Peyer's patch (tissue), 4 donors: ENCODE data around the gene RAD51B. TPM values are rescaled to one million over a fixed set of nuclear protein-coding genes. Genes with fewer than 3 reads are reported as not detected.

ENCODE experiments used
- DNase-seq, 3 donors: peaks; one replicate each; pipeline ENCODE4 v3.0.0-alpha.2; 2017 to 2019
- H3K27ac ChIP-seq, 4 donors: fragments of 200-600 bp; sonication (generic); one replicate each; pipeline ENCODE4 v1.5.1; 2016 to 2019
- H3K27me3 ChIP-seq, 2 donors: fragments of 200-600 bp; sonication (generic); one replicate each; pipeline ENCODE4 v1.5.1; 2019
- H3K36me3 ChIP-seq, 3 donors: fragments of 200-600 bp; sonication (generic); one replicate each; pipeline ENCODE4 v1.5.1; 2016 to 2019
- H3K4me1 ChIP-seq, 4 donors: fragments of 200-600 bp; sonication (generic); one replicate each; pipeline ENCODE4 v1.5.1; 2016 to 2019
- H3K4me3 ChIP-seq, 4 donors: fragments of 200-600 bp; sonication (generic); 1 replicate in 3 of 4; 2 replicates in 1 of 4; pipeline ENCODE4 v1.5.1; 2016 to 2019; ENCODE audit warnings: mild to moderate bottlenecking in 1 of 4
- H3K9me3 ChIP-seq, 4 donors: fragments of 200-600 bp; sonication (generic); one replicate each; pipeline ENCODE4 v1.5.1; 2016 to 2019; ENCODE audit warnings: mild to moderate bottlenecking in 1 of 4
- CTCF ChIP-seq, 6 experiments: fragments of 450-650 bp in 4 of 6; fragments of 200-600 bp in 2 of 6; sonication (generic) in 1 of 6; IDR thresholded peaks; one replicate each; pipeline ENCODE4 v1.5.1; 2017 to 2019; ENCODE audit warnings: antibody characterized with exemption in 6 of 6, mild to moderate bottlenecking in 3 of 6, moderate library complexity in 1 of 6
- POLR2A ChIP-seq, 2 donors: fragments of 450-650 bp; IDR thresholded peaks; one replicate each; pipeline ENCODE4 v1.5.1; 2017; ENCODE audit warnings: antibody characterized with exemption in 2 of 2, mild to moderate bottlenecking in 2 of 2, moderate library complexity in 2 of 2
- total RNA-seq, 4 donors: library from RNA; depleted of rRNA; stranded (reverse); fragments of >200 nt; gene quantifications; one replicate each; pipeline ENCODE4 v1.1.0, GENCODE V29; 2016

The RAD51B gene
- total RNA-seq, 4 donors from 2014 or later, result 12.6 to 103 (median 33.1) TPM

GRCh38 chr14:68309616-68310015, 490.0 kb downstream of the RAD51B start:
- Histone ChIP-seq H3K27me3 (no peaks in the 10 kb centered on the region), H3K27ac (no peak overlapping the region), H3K4me1 (peaks cover 0 to 13% (median 3%) of the 10 kb centered on the region in 4 donors), H3K4me3 (no peak overlapping the region), H3K9me3 (no peaks in the 10 kb centered on the region), H3K36me3 (no peaks in the 10 kb centered on the region)
- TF ChIP-seq POLR2A (IDR thresholded peaks at IDR 0.05) (no peak), CTCF (IDR thresholded peaks at IDR 0.05) (no peak)
- no peak for DNase-seq

- Histone ChIP-seq H3K27ac (peak overlapping the region in 1 of 4 donors; percentile 59), H3K27me3 (no peaks in the 10 kb centered on the region), H3K9me3 (no peaks in the 10 kb centered on the region), H3K4me1 (peaks cover 0 to 10% (median 0%) of the 10 kb centered on the region in 4 donors), H3K36me3 (no peaks in the 10 kb centered on the region), H3K4me3 (no peak overlapping the region)
- no peak for DNase-seq
- TF ChIP-seq CTCF (IDR thresholded peaks at IDR 0.05) (no peak), POLR2A (IDR thresholded peaks at IDR 0.05) (no peak)
Observed at GRCh38 chr14:68312300-68312699, 492.7 kb downstream of the RAD51B start.

- peak in 2 of 3 donors; percentile 61 to 65 for DNase-seq
- TF ChIP-seq CTCF (IDR thresholded peaks at IDR 0.05) (no peak), POLR2A (IDR thresholded peaks at IDR 0.05) (no peak)
- H3K9me3 ChIP-seq, result no peaks in the 10 kb centered on the region
- H3K4me3 ChIP-seq, result no peak overlapping the region
- H3K27ac ChIP-seq, result peak overlapping the region in 1 of 4 donors; percentile 59
- no peaks in the 10 kb centered on the region for H3K36me3 ChIP-seq
- H3K4me1 ChIP-seq, result peaks cover 0 to 10% (median 0%) of the 10 kb centered on the region in 4 donors
- no peaks in the 10 kb centered on the region for H3K27me3 ChIP-seq
Observed at GRCh38 chr14:68312884-68313610, 493.5 kb downstream of the RAD51B start.

GRCh38 chr14:68314642-68315041, 495.1 kb downstream of the RAD51B start:
- no peak for DNase-seq
- TF ChIP-seq POLR2A (IDR thresholded peaks at IDR 0.05), result no peak
- TF ChIP-seq CTCF (IDR thresholded peaks at IDR 0.05), result no peak
- H3K9me3 ChIP-seq, result no peaks in the 10 kb centered on the region
- no peak overlapping the region for H3K27ac ChIP-seq
- no peaks in the 10 kb centered on the region for H3K36me3 ChIP-seq
- H3K4me1 ChIP-seq, result peaks cover 0 to 5% (median 0%) of the 10 kb centered on the region in 4 donors
- H3K4me3 ChIP-seq, result no peak overlapping the region
- H3K27me3 ChIP-seq, result no peaks in the 10 kb centered on the region

- TF ChIP-seq POLR2A (IDR thresholded peaks at IDR 0.05) (no peak), CTCF (IDR thresholded peaks at IDR 0.05) (no peak)
- no peaks in the 10 kb centered on the region for H3K36me3 ChIP-seq
- no peak overlapping the region for H3K4me3 ChIP-seq
- no peak overlapping the region for H3K27ac ChIP-seq
- peaks cover 0 to 5% (median 0%) of the 10 kb centered on the region in 4 donors for H3K4me1 ChIP-seq
- H3K9me3 ChIP-seq, result no peaks in the 10 kb centered on the region
- H3K27me3 ChIP-seq, result no peaks in the 10 kb centered on the region
- DNase-seq, result no peak
Observed at GRCh38 chr14:68315081-68315480, 495.5 kb downstream of the RAD51B start.
